SU-DHL-6 (cell line): ENCODE results near the gene SNX30.
A peak's percentile ranks its signal among the peaks of the same experiment; 100 is the strongest.

Source experiments
- CTCF ChIP-seq: fragments of 200-600 bp; sonication (generic); IDR thresholded peaks from one replicate; pipeline ENCODE4 v1.5.1; 2017; ENCODE audit warnings: antibody characterized with exemption, mild to moderate bottlenecking, low read length, moderate library complexity; ENCODE audit not compliant: insufficient read depth, poor library complexity, severe bottlenecking
- EZH2phosphoT487 ChIP-seq: fragments of 200-600 bp; sonication (generic), shearing (Covaris generic); conservative IDR thresholded peaks from 2 replicates; pipeline ENCODE4 v1.6.1; 2018; ENCODE audit warnings: mild to moderate bottlenecking, antibody characterized with exemption, low read length, moderate library complexity, mixed read lengths

GRCh38 chr9:112819635-112820496 lies 69.3 kb downstream of the SNX30 start:
- TF ChIP-seq CTCF (peak; percentile 71), EZH2phosphoT487 (no peak)
